Activated T-cell treated with anti-CD3 and anti-CD28 coated beads for 48 hours (primary cell): Measurements from ENCODE around the gene LIN7A.

Experiments
- DNase-seq: peaks from one replicate; pipeline ENCODE4 v3.0.0-alpha.2; 2020; ENCODE audit warnings: low read depth

The LIN7A gene

GRCh38 chr12:80937391-80938238 is at the start of gene LIN7A:
LIN7A (minus strand) TSS chr12:80937934; CDS start chr12:80937722, 212 bp downstream.
- DNase-seq = no peak

GRCh38 chr12:80986224-80986623 is 48.5 kb upstream of the LIN7A start:
- DNase-seq = no peak

GRCh38 chr12:80979816-80980215 is 42.1 kb upstream of the LIN7A start:
- no peak for DNase-seq

- no peak for DNase-seq
These were observed 41.5 kb upstream of the LIN7A start for GRCh38 chr12:80979251-80979650.

GRCh38 chr12:80977346-80977745 is 39.6 kb upstream of the LIN7A start:
- no peak for DNase-seq

- DNase-seq = no peak
These were observed 30.6 kb upstream of the LIN7A start for GRCh38 chr12:80968326-80968725.

- DNase-seq = no peak
These were observed 29.8 kb upstream of the LIN7A start for GRCh38 chr12:80967565-80967964.

GRCh38 chr12:80966001-80966400 is 28.3 kb upstream of the LIN7A start:
- no peak for DNase-seq

- no peak for DNase-seq
These were observed 20.4 kb upstream of the LIN7A start for GRCh38 chr12:80958162-80958561.

GRCh38 chr12:80954857-80955520 is 17.3 kb upstream of the LIN7A start:
- DNase-seq = no peak

- DNase-seq = no peak
These were observed 14.7 kb upstream of the LIN7A start for GRCh38 chr12:80952443-80952842.

GRCh38 chr12:80946591-80946990 is 8.9 kb upstream of the LIN7A start:
- no peak for DNase-seq

GRCh38 chr12:80943338-80943737 is 5.6 kb upstream of the LIN7A start:
- DNase-seq = no peak

- no peak for DNase-seq
These were observed 4.2 kb upstream of the LIN7A start for GRCh38 chr12:80941916-80942315.

GRCh38 chr12:80939231-80939950 is 1.7 kb upstream of the LIN7A start:
- no peak for DNase-seq

- DNase-seq = no peak
These were observed 663 bp upstream of the LIN7A start for GRCh38 chr12:80938397-80938796.

GRCh38 chr12:80936642-80937390 is 918 bp downstream of the LIN7A start:
- DNase-seq = no peak

- no peak for DNase-seq
These were observed 1.4 kb downstream of the LIN7A start for GRCh38 chr12:80936353-80936641.

- DNase-seq = no peak
These were observed 2.6 kb downstream of the LIN7A start for GRCh38 chr12:80935111-80935510.

GRCh38 chr12:80925983-80926382 is 11.8 kb downstream of the LIN7A start:
- no peak for DNase-seq

GRCh38 chr12:80925237-80925636 is 12.5 kb downstream of the LIN7A start:
- DNase-seq = no peak

GRCh38 chr12:80924437-80924836 is 13.3 kb downstream of the LIN7A start:
- no peak for DNase-seq
